Psoas muscle (tissue), 8 donors: ENCODE measurements around the gene FOXN1. TPM values are rescaled to one million over a fixed set of nuclear protein-coding genes. Genes with fewer than 3 reads are reported as not detected.

Experiments
- ATAC-seq, 4 donors: fragments of 200-7000 bp; cut with Tn5 transposase; one replicate each; pipeline ENCODE4 v1.9.1; 2020; ENCODE audit warnings: moderate library complexity in 3 of 4, mild to moderate bottlenecking in 2 of 4
- DNase-seq, 2 donors: peaks; one replicate each; pipeline ENCODE4 v3.0.0-alpha.2; 2020
- H3K27ac ChIP-seq: fragments of 200-600 bp; one replicate; pipeline ENCODE4 v1.8.0; 2022
- H3K27me3 ChIP-seq, 3 donors: fragments of 200-600 bp in 1 of 3; one replicate each; pipeline versions ENCODE4 v1.6.1 to v1.8.0; 2013 to 2022; ENCODE audit warnings: low read length in 2 of 3, mild to moderate bottlenecking in 2 of 3, moderate library complexity in 1 of 3; ENCODE audit not compliant: insufficient read depth in 3 of 3
- H3K36me3 ChIP-seq, 2 donors: fragments of 200-600 bp in 1 of 2; one replicate each; pipeline versions ENCODE4 v1.6.1 to v1.8.0; 2013 to 2022; ENCODE audit warnings: low read depth in 1 of 2, mild to moderate bottlenecking in 1 of 2, moderate library complexity in 1 of 2; ENCODE audit not compliant: insufficient read depth in 1 of 2
- H3K4me1 ChIP-seq: fragments of 200-600 bp; one replicate; pipeline ENCODE4 v1.8.0; 2022
- H3K4me3 ChIP-seq: fragments of 200-600 bp; one replicate; pipeline ENCODE4 v1.8.0; 2022; ENCODE audit warnings: mild to moderate bottlenecking
- H3K9me3 ChIP-seq: fragments of 200-600 bp; one replicate; pipeline ENCODE4 v1.8.0; 2022
- CTCF ChIP-seq: fragments of 200-600 bp; IDR thresholded peaks from one replicate; pipeline ENCODE4 v1.8.0; 2022; ENCODE audit warnings: antibody characterized with exemption
- WGBS, 3 donors: extraction: QIAGEN DNeasy Blood & Tissue Kit; methylation state at CpG; one replicate each; pipeline versions ENCODE4 v1.1.6 to v1.1.7; 2013; 5-methylcytosine and 5-hydroxymethylcytosine counted together
- intact Hi-C, 2 donors: fragments of 100-400 bp; cut with DNase I; formaldehyde crosslinking; loops; one replicate each; pipeline versions ENCODE4 v1.11.0 to v1.14.2; 2022
- polyA plus RNA-seq, 3 donors: library from polyadenylated mRNA; stranded (reverse); fragments of 200-250 nt; gene quantifications; one replicate each; pipeline ENCODE4 v1.2.3, GENCODE V29; 2013
- total RNA-seq, 4 donors: library from RNA; stranded (reverse); fragmentation: NEBNext Ultra II Directional in 2 of 4; extraction: Animal tissue kit (Norgen Biotek cat#: 25700) in 2 of 4; gene quantifications; one replicate each; pipeline versions ENCODE4 v1.2.1 to v1.2.4, GENCODE V29; 2021 to 2023
- donor health status: healthy with polysubstance abuse.
- donor health status: DM: no; HTN: no; CAD: no; lungs with moderate emphysema.
- donor health status: Bipolar disorder and iron deficiency.
- donor health status: healthy.
- donor health status: DM: yes; HTN: yes; CAD: no.
- donor health status: DM: no; HTN: no; CAD: no.
- donor health status: DM: no; HTN: no; CAD: no.
- donor health status: DM: yes; HTN: yes; CAD: no.

FOXN1 gene
- total and polyA plus RNA-seq, 7 donors = not detected

GRCh38 chr17:28477928-28478327, 28.2 kb upstream of the FOXN1 start:
- Histone ChIP-seq H3K4me1 (no peaks in the 10 kb centered on the region), H3K27me3 (no peaks in the 10 kb centered on the region), H3K36me3 (no peaks in the 10 kb centered on the region), H3K4me3 (no peak overlapping the region), H3K9me3 (no peaks in the 10 kb centered on the region), H3K27ac (no peak overlapping the region)
- TF ChIP-seq CTCF = no peak
- intact Hi-C loops = no loop called here
- ATAC-seq (no peak), DNase-seq (no peak)
- WGBS, 3 donors = 92 to 94% (median 94%) methylated on average over 7 of the region's 7 CpGs

- no peak for TF ChIP-seq CTCF
Observed at GRCh38 chr17:28478712-28479615, 27.2 kb upstream of the FOXN1 start.

GRCh38 chr17:28480278-28480677, 25.9 kb upstream of the FOXN1 start:
- no peak for DNase-seq
- H3K27me3 ChIP-seq = peaks cover 0 to 7% (median 5%) of the 10 kb centered on the region in 3 donors
- no peaks in the 10 kb centered on the region for H3K36me3 ChIP-seq
- H3K4me1 ChIP-seq = no peaks in the 10 kb centered on the region
- ATAC-seq = no peak
- intact Hi-C loops = loop anchor here in 1 of 2 donors (10.0 kb wide), 1 partner anchor 55 kb away; no protein-coding TSS in a partner anchor
- H3K4me3 ChIP-seq = no peak overlapping the region
- no peak for TF ChIP-seq CTCF
- WGBS, 3 donors = 78 to 83% (median 80%) methylated on average over 5 of the region's 5 CpGs
- no peak overlapping the region for H3K27ac ChIP-seq
- H3K9me3 ChIP-seq = no peaks in the 10 kb centered on the region

More at GRCh38 chr17:28478712-28479615, 27.2 kb upstream of the FOXN1 start:
- intact Hi-C loops = no loop called here
- Histone ChIP-seq H3K4me3 (no peak overlapping the region), H3K4me1 (no peaks in the 10 kb centered on the region), H3K27ac (no peak overlapping the region), H3K9me3 (no peaks in the 10 kb centered on the region), H3K27me3 (no peaks in the 10 kb centered on the region), H3K36me3 (no peaks in the 10 kb centered on the region)
- DNase-seq (no peak), ATAC-seq (no peak)
- 66 to 75% (median 71%) methylated on average over 3 of the region's 3 CpGs for WGBS, 3 donors

GRCh38 chr17:28480799-28481571, 25.2 kb upstream of the FOXN1 start:
- DNase-seq = no peak
- intact Hi-C loops = loop anchor here in 1 of 2 donors (10.0 kb wide), 1 partner anchor 56 kb away; no protein-coding TSS in a partner anchor
- Histone ChIP-seq H3K27ac (no peak overlapping the region), H3K4me3 (no peak overlapping the region), H3K4me1 (no peaks in the 10 kb centered on the region), H3K36me3 (no peaks in the 10 kb centered on the region), H3K9me3 (no peaks in the 10 kb centered on the region), H3K27me3 (peaks cover 0 to 7% (median 5%) of the 10 kb centered on the region in 3 donors)
- 55 to 59% (median 55%) methylated on average over 10 of the region's 10 CpGs for WGBS, 3 donors
- ATAC-seq = no peak
- no peak for TF ChIP-seq CTCF
